A375 (cell line): ENCODE data around the gene DNAAF6. TPM values are rescaled to one million over a fixed set of nuclear protein-coding genes. Genes with fewer than 3 reads are reported as not detected.

Experiments used
- small RNA-seq: library from RNA; depleted of rRNA; stranded (forward); fragments of <200 nt; gene quantifications from one replicate; pipeline ENCODE3, GENCODE V24; 2014
- total RNA-seq: library from RNA; depleted of rRNA; stranded (reverse); fragments of >200 nt; shearing (Covaris generic); gene quantifications from 2 replicates; pipeline ENCODE4 v1.2.3, GENCODE V29; 2014; rRNA removed

DNAAF6 gene
- not detected in 2 replicates for total RNA-seq

DNA sequence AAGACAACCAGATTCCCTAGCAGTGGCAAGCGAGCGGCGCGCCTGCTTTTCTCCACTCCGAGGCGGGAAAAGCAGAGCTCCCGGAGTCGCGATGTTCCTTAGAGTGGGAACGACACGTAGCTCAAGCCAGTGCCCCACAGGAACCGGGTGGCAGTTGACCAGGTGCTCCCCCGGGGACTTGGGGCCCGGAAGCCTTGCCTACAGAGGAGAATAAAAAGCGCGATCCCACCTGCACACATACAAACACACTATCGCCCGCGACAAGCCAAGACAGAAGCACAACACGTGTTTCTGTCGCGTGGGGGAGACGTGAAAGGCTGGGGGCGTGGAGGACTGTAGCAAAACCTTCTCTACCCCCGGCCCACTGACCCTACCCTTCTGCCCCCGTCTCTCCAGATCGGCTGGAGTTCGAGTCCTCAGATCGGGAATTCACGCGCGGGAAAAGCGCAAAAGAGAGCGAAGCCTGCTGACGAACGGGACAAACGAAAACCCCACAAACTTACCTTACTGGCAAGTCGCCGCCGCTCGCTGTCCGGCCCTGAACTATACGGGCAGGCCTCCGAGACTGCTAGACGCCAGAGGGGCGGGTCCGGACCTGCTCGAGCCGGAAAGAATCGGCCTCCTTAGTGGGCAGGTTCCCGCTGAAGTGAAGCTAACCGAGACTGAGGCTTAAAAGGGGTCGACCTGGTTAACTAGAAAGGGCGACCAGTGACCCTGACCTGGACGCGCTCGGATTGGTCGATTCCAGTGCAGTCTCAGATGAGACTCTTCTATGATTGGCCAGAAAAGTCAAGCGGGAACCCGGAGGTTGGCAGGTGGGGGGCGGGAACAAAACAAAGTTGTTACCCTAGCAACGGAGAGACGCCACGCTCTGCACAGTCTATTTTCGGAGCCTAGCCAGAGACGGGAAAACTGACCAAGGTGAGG is at the start of gene DNAAF6, which contains the start of gene NUP62CL:
DNAAF6 (plus strand) TSS at position 842 of the 927 bp plus-strand sequence. CDS start 6,265 bp downstream, outside the sequence.
NUP62CL (minus strand) TSS at position 664 of the 927 bp plus-strand sequence. CDS start 31,287 bp downstream, outside the sequence.

Small RNA genes lying within 50 kb of the gene (small RNA-seq; reads per million reads assigned to genes)
- not detected for gene RF00019

Other genes starting within 250 kb of the DNAAF6 start
- 8.1 and 10.2 TPM in 2 replicates for gene MORC4, start 206.4 kb upstream of the DNAAF6 start, total RNA-seq
- gene RBM41, start 87.8 kb upstream of the DNAAF6 start, total RNA-seq: 6.1 and 11.2 TPM in 2 replicates
- gene NUP62CL, start 178 bp upstream of the DNAAF6 start, total RNA-seq: not detected in 2 replicates
- gene FRMPD3, start 243.0 kb downstream of the DNAAF6 start, total RNA-seq: not detected in 2 replicates